ENCODE results near the gene TM9SF1.
A peak's percentile ranks its signal among the peaks of the same experiment; 100 is the strongest.

Gene TM9SF1

GRCh38 chr14:24195186-24196070 is at the start of gene TM9SF1:
Gene TM9SF1, minus strand, starts transcription at chr14:24195441. Its CDS starts 422 bp downstream, at chr14:24195019.
- DNase-seq (ENCODE audit: low spot score), result peak; percentile 95
- TF ChIP-seq, protein P1, sequence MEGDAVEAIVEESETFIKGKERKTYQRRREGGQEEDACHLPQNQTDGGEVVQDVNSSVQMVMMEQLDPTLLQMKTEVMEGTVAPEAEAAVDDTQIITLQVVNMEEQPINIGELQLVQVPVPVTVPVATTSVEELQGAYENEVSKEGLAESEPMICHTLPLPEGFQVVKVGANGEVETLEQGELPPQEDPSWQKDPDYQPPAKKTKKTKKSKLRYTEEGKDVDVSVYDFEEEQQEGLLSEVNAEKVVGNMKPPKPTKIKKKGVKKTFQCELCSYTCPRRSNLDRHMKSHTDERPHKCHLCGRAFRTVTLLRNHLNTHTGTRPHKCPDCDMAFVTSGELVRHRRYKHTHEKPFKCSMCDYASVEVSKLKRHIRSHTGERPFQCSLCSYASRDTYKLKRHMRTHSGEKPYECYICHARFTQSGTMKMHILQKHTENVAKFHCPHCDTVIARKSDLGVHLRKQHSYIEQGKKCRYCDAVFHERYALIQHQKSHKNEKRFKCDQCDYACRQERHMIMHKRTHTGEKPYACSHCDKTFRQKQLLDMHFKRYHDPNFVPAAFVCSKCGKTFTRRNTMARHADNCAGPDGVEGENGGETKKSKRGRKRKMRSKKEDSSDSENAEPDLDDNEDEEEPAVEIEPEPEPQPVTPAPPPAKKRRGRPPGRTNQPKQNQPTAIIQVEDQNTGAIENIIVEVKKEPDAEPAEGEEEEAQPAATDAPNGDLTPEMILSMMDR (IDR thresholded peaks at IDR 0.05; ENCODE audit: extremely low read depth, insufficient read depth, missing control alignments), result no peak
- in situ Hi-C loops (cut with MboI; ENCODE audit: low pct_unique_long_range_greater_than_20kb, low sequenced_read_pairs, unreplicated experiment), result no loop called here

DNA sequence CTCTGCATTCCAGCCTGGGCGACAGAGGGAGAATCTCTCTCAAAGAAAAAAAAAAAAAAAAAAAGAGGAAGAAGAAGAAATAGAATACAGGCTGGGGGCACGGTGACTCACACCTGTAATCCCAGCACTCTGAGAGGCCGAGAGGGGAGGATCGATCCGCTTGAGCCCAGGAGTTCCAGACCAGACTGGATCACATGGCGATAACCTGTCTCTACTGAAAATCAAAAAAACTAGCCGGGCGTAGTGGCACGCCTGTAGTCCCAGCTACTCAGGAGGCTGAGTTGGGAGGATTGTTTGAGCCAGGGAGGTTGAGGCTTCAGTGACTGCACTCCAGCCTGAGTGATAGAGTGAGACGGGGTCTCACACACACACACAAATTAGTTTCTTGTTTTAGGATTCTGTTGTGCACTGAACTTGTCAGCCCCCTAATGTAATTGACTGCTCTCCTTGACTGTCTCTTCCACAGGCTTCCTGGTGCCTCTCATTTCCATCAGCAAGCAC is 48.1 kb upstream of the TM9SF1 start:
- TF ChIP-seq, protein P1 (IDR thresholded peaks at IDR 0.05; ENCODE audit: extremely low read depth, insufficient read depth, missing control alignments), result no peak
- in situ Hi-C loops (cut with MboI; ENCODE audit: low pct_unique_long_range_greater_than_20kb, low sequenced_read_pairs, unreplicated experiment), result loop anchor here (5.0 kb wide), 1 partner anchor 54 kb away; the partner anchor contains the start of genes DHRS1 and NOP9
- DNase-seq (ENCODE audit: low spot score), result no peak

DNA sequence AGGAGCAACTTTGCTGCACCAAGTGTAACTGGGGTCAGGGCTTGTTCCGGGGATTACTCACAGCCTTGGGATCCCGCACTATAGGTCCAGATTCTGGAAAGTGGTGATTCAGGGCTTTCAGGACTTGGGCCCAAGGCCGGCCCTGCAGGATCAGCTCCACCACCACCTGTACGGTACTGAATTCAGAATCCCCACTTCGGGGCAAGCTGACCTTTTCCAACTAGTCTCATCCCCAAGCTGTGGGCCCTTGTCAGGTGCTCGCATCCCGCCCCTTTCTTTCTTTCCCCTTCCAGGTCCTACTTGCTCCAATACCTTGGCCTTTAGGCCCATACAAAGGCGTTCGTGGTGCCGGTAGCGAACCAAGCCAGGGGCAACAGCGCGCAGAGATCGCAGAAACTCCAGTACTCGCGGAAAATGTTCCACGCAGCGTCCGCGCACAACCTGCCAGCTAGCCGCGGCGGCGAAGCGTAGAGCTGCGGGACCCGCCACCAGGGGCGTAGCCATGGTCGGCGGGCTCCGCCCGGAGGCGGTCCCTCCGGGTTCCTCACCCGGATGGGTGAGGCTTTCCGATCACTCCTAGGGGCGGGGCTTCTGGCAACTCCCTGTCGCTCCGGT is 46.7 kb upstream of the TM9SF1 start:
- TF ChIP-seq, protein P1 (IDR thresholded peaks at IDR 0.05; ENCODE audit: extremely low read depth, insufficient read depth, missing control alignments), result peak; percentile 9
- peak; percentile 93 for DNase-seq (ENCODE audit: low spot score)
- in situ Hi-C loops (cut with MboI; ENCODE audit: low pct_unique_long_range_greater_than_20kb, low sequenced_read_pairs, unreplicated experiment), result loop anchor here (5.0 kb wide), 1 partner anchor 55 kb away; the partner anchor contains the start of genes DHRS1 and NOP9

DNA sequence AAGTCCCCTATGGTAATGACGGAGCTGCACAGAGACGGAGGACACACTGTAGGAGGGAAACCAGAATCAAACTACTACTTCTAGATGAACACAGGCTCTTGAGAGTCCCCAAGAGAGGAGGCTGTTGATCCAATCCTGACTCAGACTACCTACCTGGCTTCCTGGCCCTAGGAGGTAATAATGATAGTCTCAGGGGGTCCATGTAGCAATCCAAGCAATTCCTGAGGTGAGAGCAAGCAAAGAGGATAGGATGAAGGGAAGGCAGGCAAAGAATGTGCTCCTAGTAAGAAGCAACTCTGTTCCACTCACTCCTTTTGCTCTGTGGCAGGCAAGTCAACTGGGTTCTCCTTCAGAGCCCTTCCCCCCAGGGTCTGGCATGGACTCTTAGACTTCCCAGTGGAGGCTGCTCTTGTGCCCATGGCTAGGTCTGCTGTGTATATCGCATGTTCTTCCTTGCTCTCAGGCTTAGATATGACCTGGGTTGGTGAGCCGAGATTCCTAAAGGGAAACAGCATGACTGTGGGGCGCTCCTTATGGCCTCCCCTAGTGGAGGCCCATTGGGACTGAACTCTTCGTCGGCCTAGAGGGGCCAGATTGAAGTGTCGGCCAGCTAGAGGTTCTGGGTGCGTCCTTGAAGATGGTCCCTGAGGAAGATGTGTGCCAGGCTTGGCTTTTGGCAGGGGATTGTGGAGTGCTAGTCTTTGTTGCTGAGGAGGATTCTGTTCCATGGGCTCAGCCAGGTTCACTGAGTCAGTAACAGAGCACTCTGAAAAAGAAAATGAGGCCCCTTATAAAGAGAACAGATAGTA is 45.1 kb upstream of the TM9SF1 start:
- in situ Hi-C loops (cut with MboI; ENCODE audit: low pct_unique_long_range_greater_than_20kb, low sequenced_read_pairs, unreplicated experiment), result loop anchor here (5.0 kb wide), 1 partner anchor 57 kb away; the partner anchor contains the start of genes DHRS1 and NOP9
- DNase-seq (ENCODE audit: low spot score), result no peak
- TF ChIP-seq, protein P1 (IDR thresholded peaks at IDR 0.05; ENCODE audit: extremely low read depth, insufficient read depth, missing control alignments), result no peak

DNA sequence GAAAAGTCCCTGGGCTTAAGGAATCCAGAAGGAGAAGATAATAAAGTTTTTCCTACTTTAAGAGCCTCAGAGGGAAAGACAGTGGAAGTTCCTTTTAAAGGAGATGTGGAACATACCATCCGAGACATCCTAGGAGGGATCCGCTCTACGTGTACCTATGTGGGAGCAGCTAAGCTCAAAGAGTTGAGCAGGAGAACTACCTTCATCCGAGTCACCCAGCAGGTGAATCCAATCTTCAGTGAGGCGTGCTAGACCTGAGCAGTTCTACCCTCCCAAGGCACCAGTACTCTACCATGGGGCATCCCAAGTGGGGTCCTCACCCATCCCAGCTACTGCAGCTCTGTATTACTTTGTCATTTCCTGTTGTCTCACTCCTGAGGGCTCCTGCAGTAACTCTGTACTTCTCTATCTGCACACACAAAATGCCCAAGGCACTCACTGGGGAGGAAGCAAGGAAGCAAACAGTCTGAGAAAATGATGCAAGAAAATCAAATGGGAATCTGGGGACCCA is 43.3 kb upstream of the TM9SF1 start:
- TF ChIP-seq, protein P1 (IDR thresholded peaks at IDR 0.05; ENCODE audit: extremely low read depth, insufficient read depth, missing control alignments), result no peak
- DNase-seq (ENCODE audit: low spot score), result no peak
- in situ Hi-C loops (cut with MboI; ENCODE audit: low pct_unique_long_range_greater_than_20kb, low sequenced_read_pairs, unreplicated experiment), result no loop called here

- TF ChIP-seq, protein P1 (IDR thresholded peaks at IDR 0.05; ENCODE audit: extremely low read depth, insufficient read depth, missing control alignments), result no peak
- DNase-seq (ENCODE audit: low spot score), result no peak
- in situ Hi-C loops (cut with MboI; ENCODE audit: low pct_unique_long_range_greater_than_20kb, low sequenced_read_pairs, unreplicated experiment), result no loop called here
Measured at GRCh38 chr14:24238123-24238522, 42.9 kb upstream of the TM9SF1 start.
